Trophoblast cell (in vitro differentiated cells and primary cell): ENCODE data around the gene FUT2.

Experiments
- DNase-seq, 2 donors: peaks; one replicate each; pipeline ENCODE4 v3.0.0-alpha.2; 2016
- H2AFZ ChIP-seq: 2 replicates; pipeline ENCODE4 v1.6.1; 2013; ENCODE audit warnings: low read length, moderate library complexity, mild to moderate bottlenecking; ENCODE audit not compliant: insufficient read depth, poor library complexity
- H2AK5ac ChIP-seq: 2 replicates; pipeline ENCODE4 v1.6.1; 2013; ENCODE audit warnings: mild to moderate bottlenecking, low read length
- H2BK120ac ChIP-seq: 2 replicates; pipeline ENCODE4 v1.6.1; 2013; ENCODE audit warnings: low read length, mild to moderate bottlenecking, moderate library complexity; ENCODE audit not compliant: insufficient read depth, poor library complexity
- H2BK12ac ChIP-seq: 2 replicates; pipeline ENCODE4 v1.6.1; 2013; ENCODE audit warnings: mild to moderate bottlenecking, low read length, moderate library complexity
- H2BK5ac ChIP-seq: 2 replicates; pipeline ENCODE4 v1.6.1; 2013; ENCODE audit warnings: low read length, low read depth, moderate library complexity, mild to moderate bottlenecking; ENCODE audit not compliant: poor library complexity
- H3K14ac ChIP-seq: 2 replicates; pipeline ENCODE4 v1.6.1; 2013; ENCODE audit warnings: mild to moderate bottlenecking, low read length
- H3K18ac ChIP-seq: 2 replicates; pipeline ENCODE4 v1.6.1; 2013; ENCODE audit warnings: mild to moderate bottlenecking, low read length
- H3K23ac ChIP-seq: 2 replicates; pipeline ENCODE4 v1.6.1; 2013; ENCODE audit warnings: low read length
- H3K27ac ChIP-seq: 2 replicates; pipeline ENCODE4 v1.5.1; 2013; ENCODE audit warnings: low read depth, mild to moderate bottlenecking, inconsistent platforms, low read length, moderate library complexity
- H3K27me3 ChIP-seq: 2 replicates; pipeline ENCODE4 v1.6.1; 2013; ENCODE audit warnings: inconsistent platforms, mild to moderate bottlenecking, low read length, moderate library complexity; ENCODE audit not compliant: insufficient read depth
- H3K36me3 ChIP-seq, 2 experiments: 1 replicate in 1 of 2; 2 replicates in 1 of 2; pipeline ENCODE4 v1.6.1; 2013; ENCODE audit warnings: low read length in 2 of 2, mild to moderate bottlenecking in 2 of 2, moderate library complexity in 1 of 2; ENCODE audit not compliant: insufficient read depth in 2 of 2, control insufficient read depth in 1 of 2
- H3K4ac ChIP-seq: 2 replicates; pipeline ENCODE4 v1.6.1; 2013; ENCODE audit warnings: low read depth, mild to moderate bottlenecking, low read length, moderate library complexity
- H3K4me1 ChIP-seq, 2 experiments: 1 replicate in 1 of 2; 2 replicates in 1 of 2; pipeline ENCODE4 v1.6.1; 2013; ENCODE audit warnings: low read length in 2 of 2, mild to moderate bottlenecking in 2 of 2, moderate library complexity in 1 of 2; ENCODE audit not compliant: insufficient read depth in 2 of 2, control insufficient read depth in 1 of 2
- H3K4me2 ChIP-seq: 2 replicates; pipeline ENCODE4 v1.6.1; 2013; ENCODE audit warnings: inconsistent platforms, mild to moderate bottlenecking, low read length, moderate library complexity
- H3K4me3 ChIP-seq: 2 replicates; pipeline ENCODE4 v1.5.1; 2013; ENCODE audit warnings: mild to moderate bottlenecking, low read depth, low read length, inconsistent platforms
- H3K79me1 ChIP-seq: one replicate; pipeline ENCODE4 v1.6.1; 2013; ENCODE audit warnings: low read length
- H3K79me2 ChIP-seq: 2 replicates; pipeline ENCODE4 v1.6.1; 2013; ENCODE audit warnings: low read length, mild to moderate bottlenecking; ENCODE audit not compliant: control insufficient read depth, insufficient read depth, poor library complexity
- H3K9ac ChIP-seq: 2 replicates; pipeline ENCODE4 v1.6.1; 2013; ENCODE audit warnings: mild to moderate bottlenecking, low read length
- H3K9me3 ChIP-seq: 2 replicates; pipeline ENCODE4 v1.6.1; 2013; ENCODE audit warnings: low read depth, mild to moderate bottlenecking, control low read depth, inconsistent platforms, low read length; ENCODE audit not compliant: insufficient read depth
- H4K12ac ChIP-seq: 2 replicates; pipeline ENCODE4 v1.6.1; 2013; ENCODE audit warnings: low read depth, mild to moderate bottlenecking, low read length, moderate library complexity
- H4K8ac ChIP-seq: 2 replicates; pipeline ENCODE4 v1.6.1; 2013; ENCODE audit warnings: low read depth, mild to moderate bottlenecking, low read length, moderate library complexity
- H4K91ac ChIP-seq: one replicate; pipeline ENCODE4 v1.6.1; 2013; ENCODE audit warnings: low read depth, mild to moderate bottlenecking, low read length, moderate library complexity
- WGBS: extraction: QIAGEN DNeasy Blood & Tissue Kit; methylation state at CpG from one replicate; pipeline ENCODE4 v1.1.7; 2013; ENCODE audit warnings: missing lambda C conversion rate; ENCODE audit not compliant: insufficient read length, insufficient coverage; ENCODE audit errors: extremely low coverage; 5-methylcytosine and 5-hydroxymethylcytosine counted together

Gene FUT2

GRCh38 chr19:48711106-48711662, 15.4 kb downstream of the FUT2 start:
- H3K9ac ChIP-seq, result no peak overlapping the region
- H3K4me2 ChIP-seq, result no peak overlapping the region
- H3K9me3 ChIP-seq, result peaks cover 4% of the 10 kb centered on the region
- no peak overlapping the region for H3K4ac ChIP-seq
- H3K27ac ChIP-seq, result no peak overlapping the region
- no peak overlapping the region for H3K4me3 ChIP-seq
- no peak overlapping the region for H4K8ac ChIP-seq
- H4K12ac ChIP-seq, result no peak overlapping the region
- WGBS, result no CpG with 5 or more reads among the region's 4 CpGs
- no peaks in the 10 kb centered on the region for H3K36me3 ChIP-seq
- H2AK5ac ChIP-seq, result no peak overlapping the region
- H2AFZ ChIP-seq, result no peak overlapping the region
- H2BK12ac ChIP-seq, result no peak overlapping the region
- no peak overlapping the region for H2BK5ac ChIP-seq
- H3K27me3 ChIP-seq, result no peaks in the 10 kb centered on the region
- H3K79me1 ChIP-seq, result peaks cover 7% of the 10 kb centered on the region
- peaks cover 10 to 14% of the 10 kb centered on the region in 2 experiments for H3K4me1 ChIP-seq
- no peak overlapping the region for H3K18ac ChIP-seq
- H4K91ac ChIP-seq, result no peak overlapping the region
- H3K14ac ChIP-seq, result no peak overlapping the region
- H3K79me2 ChIP-seq, result peaks cover 6% of the 10 kb centered on the region
- no peak overlapping the region for H3K23ac ChIP-seq
- no peak for DNase-seq
- H2BK120ac ChIP-seq, result no peak overlapping the region

- Histone ChIP-seq H2BK5ac (no peak overlapping the region), H2BK120ac (no peak overlapping the region), H3K18ac (peak overlapping the region; percentile 60), H2AFZ (peak overlapping the region; percentile 61), H2AK5ac (no peak overlapping the region), H3K4ac (no peak overlapping the region), H4K91ac (peak overlapping the region; percentile 10), H3K79me2 (peaks cover 6% of the 10 kb centered on the region), H4K8ac (peak overlapping the region; percentile 55), H3K4me2 (peak overlapping the region; percentile 92), H3K14ac (peak overlapping the region; percentile 29), H3K9ac (peak overlapping the region; percentile 3), H2BK12ac (no peak overlapping the region), H3K27ac (no peak overlapping the region), H3K23ac (no peak overlapping the region), H4K12ac (peak overlapping the region; percentile 76), H3K4me3 (peak overlapping the region; percentile 76), H3K9me3 (peaks cover 4% of the 10 kb centered on the region), H3K79me1 (peaks cover 7% of the 10 kb centered on the region), H3K36me3 (no peaks in the 10 kb centered on the region), H3K4me1 (peaks cover 13 to 20% of the 10 kb centered on the region in 2 experiments), H3K27me3 (no peaks in the 10 kb centered on the region)
- no CpG with 5 or more reads among the region's 25 CpGs for WGBS
- DNase-seq, result peak in 1 of 2 donors; percentile 45
Observed at GRCh38 chr19:48713041-48713863, 17.5 kb downstream of the FUT2 start.

DNA sequence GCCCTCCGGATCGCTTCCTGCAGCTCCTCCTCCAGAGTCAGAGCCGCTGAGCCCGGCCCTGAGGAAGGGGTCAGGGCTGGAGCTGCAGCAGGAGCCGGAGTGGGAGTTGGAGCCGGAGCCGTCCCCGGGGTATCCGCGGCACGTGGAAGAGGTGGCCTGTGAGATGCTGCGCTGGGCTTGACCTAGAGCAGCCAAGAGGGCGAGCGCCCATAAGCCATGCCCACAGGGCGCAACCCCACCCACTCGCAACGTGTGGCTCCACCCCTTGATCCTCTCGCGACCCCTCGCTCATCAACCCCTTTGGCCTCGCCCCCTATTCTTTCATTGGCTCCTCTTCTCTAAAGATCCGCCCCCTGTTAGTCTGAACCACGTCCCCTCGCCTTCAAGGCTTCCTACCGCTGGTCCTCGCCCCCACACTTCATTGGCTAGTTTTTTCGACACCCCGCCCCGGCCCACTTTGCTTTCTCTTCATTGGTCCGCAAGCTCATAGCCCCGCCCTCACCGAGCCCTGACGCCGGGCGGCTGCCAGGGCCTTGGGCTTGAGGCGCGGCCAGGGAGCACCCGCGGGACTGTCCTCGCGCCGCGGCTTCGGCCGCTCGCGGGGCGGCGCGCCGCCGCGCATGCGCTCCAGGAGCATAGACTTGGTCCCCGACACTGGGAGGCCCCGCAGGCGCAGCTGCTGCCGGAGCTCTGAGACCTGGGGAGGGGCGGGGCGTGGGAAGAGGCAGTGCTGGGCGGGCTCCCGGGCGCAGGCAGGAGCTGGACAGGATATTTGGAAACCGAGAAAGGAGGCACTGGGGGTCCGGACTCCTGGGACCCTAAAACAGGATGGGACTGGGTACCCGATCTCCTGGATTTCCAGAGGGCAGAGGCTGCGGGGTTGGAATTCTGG, 18.3 kb downstream of the FUT2 start:
- no CpG with 5 or more reads among the region's 67 CpGs for WGBS
- H3K79me1 ChIP-seq, result peaks cover 7% of the 10 kb centered on the region
- H3K36me3 ChIP-seq, result no peaks in the 10 kb centered on the region

More for the DNA sequence above, 18.3 kb downstream of the FUT2 start:
- H3K9ac ChIP-seq, result peak overlapping the region; percentile 63
- peaks cover 6% of the 10 kb centered on the region for H3K79me2 ChIP-seq
- H3K14ac ChIP-seq, result peak overlapping the region; percentile 95
- peak overlapping the region; percentile 60 for H3K18ac ChIP-seq
- H3K4me1 ChIP-seq, result peaks cover 13 to 20% of the 10 kb centered on the region in 2 experiments
- no peaks in the 10 kb centered on the region for H3K27me3 ChIP-seq
- H2BK120ac ChIP-seq, result peak overlapping the region; percentile 60
- H3K27ac ChIP-seq, result peak overlapping the region; percentile 40
- DNase-seq, result peak; percentile 99
- peak overlapping the region; percentile 95 for H2AK5ac ChIP-seq
- H2BK5ac ChIP-seq, result peak overlapping the region; percentile 54
- H4K91ac ChIP-seq, result peak overlapping the region; percentile 94
- H3K4me3 ChIP-seq, result peak overlapping the region; percentile 76
- peak overlapping the region; percentile 68 for H2AFZ ChIP-seq
- peak overlapping the region; percentile 76 for H4K12ac ChIP-seq
- peak overlapping the region; percentile 63 for H3K4ac ChIP-seq
- no peak overlapping the region for H2BK12ac ChIP-seq
- H4K8ac ChIP-seq, result peak overlapping the region; percentile 97
- H3K9me3 ChIP-seq, result peaks cover 4% of the 10 kb centered on the region
- peak overlapping the region; percentile 92 for H3K4me2 ChIP-seq
- H3K23ac ChIP-seq, result no peak overlapping the region
